ENCODE data around the gene NID2.

The NID2 gene

DNA sequence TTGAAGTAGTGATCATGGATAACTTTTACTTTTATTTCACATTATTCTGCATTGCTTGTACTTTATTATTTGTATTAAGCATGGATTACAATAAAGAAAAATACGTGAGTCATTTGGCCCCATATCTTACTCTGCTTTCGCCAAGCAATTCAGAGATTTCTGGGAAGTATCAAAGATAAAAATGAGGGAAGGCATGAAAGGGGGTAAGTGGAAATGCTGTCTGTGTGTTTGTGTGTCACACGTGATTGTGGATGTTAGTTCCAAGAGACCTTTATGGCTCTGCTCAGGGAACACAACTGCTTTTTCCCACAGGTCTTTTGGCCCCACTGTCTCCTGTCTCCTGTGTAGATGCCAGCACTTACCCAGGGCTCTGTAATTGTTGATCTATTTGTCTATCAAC is 10.5 kb downstream of the NID2 start:
- no peak for DNase-seq (ENCODE audit: low read depth in 2 of 2)

DNA sequence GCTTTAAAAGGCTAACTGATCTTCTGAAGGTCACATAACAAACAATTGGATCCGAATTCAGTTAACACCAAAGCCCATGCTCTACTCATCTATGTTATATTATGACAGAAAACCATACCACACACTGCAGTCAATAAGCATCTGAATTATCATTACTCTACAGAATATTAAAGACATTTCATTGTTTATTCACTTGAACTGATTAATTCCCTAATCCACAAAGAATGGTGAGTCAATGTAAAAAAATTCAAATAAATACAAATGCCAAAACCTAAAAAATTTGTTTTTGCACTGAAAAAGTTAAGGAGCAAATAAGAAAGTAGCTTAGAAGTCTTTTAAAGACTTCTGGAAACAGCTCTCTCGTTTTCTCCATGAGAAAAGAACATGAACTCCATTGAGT is 13.7 kb downstream of the NID2 start:
- DNase-seq (ENCODE audit: low read depth in 2 of 2), result no peak

DNA sequence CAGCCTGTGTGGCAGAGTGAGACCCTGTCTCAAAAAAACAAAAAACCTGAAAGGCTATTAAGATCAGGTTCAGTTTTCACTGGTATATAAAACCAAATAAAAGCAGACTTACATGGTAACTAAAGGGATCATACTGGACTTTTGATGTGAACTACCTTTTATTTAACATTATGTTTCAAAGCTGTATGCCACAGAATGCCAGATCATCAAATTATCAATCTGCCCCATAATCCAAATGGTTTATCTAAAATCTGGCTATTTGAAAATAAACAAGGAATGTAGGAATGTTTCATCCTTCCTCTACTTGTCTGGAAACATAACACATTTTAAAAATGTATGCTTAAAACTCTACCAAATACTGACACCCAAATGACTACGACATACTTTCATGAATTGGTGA is 14.2 kb downstream of the NID2 start:
- DNase-seq (ENCODE audit: low read depth in 2 of 2), result no peak

DNA sequence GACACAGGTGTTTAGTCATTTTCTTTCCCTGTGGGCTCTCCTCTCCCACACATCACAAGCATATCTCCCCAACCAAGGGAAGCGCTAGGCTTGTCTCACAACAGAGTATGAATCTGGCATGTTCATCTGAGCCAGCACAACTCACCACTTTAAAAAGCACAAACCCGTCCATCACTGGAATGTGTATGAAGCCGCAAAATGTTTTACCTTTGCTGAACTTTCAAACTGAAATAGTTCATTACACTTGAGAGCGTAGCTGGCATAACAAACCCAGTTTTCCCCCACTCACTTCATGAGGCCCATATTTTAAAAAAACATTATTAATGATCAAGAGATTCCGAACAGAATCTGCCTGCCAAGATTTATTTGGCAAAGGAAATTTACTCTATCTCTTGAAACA is 15.8 kb downstream of the NID2 start:
- peak; percentile 56 to 69 for DNase-seq (ENCODE audit: low read depth in 2 of 2)

DNA sequence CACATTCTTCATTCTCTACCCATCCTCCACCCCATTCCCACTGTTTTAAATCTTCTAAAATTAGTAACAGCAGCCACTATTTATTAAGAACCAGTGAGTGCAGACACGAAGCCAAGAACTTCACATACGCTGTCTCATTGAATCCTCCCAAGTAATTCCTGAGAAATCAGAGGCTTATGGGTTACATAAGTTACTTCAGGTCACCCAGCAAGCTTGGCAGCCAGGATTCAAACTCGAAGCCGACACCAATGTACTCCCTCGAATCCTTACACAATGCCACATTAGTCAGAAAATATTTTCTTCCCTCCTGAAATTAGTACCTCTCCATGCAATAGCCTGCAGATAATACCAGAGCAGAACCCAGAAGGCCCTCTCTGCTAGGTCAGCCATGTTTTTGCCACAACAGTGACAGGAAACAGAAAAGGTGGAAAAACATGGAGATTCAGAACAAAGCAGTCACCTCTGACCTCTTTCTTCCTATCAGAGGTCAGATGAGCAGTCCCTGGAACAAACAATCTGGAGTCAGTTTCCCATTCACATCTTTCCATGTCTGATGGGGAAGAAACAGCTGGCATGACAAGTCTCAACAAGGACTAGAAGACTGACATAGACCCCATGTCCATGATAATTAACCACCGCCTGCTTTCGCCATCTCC is 16.4 kb downstream of the NID2 start:
- peak; percentile 89 to 92 for DNase-seq (ENCODE audit: low read depth in 2 of 2)

DNA sequence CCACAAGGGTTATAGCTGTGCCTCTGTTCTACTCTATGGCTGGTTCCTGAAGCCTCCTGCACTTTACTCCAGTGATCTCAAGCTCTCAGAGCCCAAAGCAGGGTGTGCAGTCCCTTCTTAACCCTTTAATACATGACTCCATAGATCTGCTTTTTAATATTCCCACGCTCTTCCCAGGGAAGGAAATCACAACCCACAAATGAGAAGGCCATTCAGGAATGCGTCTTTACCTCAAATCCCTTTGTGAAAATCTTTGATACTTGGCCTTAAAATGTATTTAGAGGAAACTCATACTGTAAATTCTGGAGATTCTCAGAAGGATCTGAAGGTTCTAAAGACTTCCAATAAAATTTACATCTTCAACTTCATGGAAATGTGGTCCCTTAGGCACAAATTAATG is 17.0 kb downstream of the NID2 start:
- DNase-seq (ENCODE audit: low read depth in 2 of 2), result peak; percentile 74 to 76

DNA sequence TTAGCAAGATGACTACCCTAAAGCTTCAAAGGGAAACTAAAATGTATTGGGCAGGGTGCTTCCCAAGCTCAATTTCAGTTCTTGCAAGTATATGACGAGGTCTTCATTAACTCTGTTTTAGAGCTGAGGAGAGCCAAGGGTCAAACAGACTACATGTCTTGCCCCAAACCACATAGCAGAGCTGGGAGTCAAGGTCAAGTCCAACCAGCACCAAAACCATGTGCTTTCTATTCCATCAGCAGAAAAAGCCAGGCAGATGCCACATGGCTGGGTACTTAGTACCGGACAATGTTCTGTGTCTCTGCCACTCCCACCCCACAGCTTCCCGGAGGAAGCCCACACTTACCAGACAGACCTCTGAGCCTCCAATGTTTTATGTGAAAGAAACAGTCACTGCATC is 17.6 kb downstream of the NID2 start:
- no peak for DNase-seq (ENCODE audit: low read depth in 2 of 2)

DNA sequence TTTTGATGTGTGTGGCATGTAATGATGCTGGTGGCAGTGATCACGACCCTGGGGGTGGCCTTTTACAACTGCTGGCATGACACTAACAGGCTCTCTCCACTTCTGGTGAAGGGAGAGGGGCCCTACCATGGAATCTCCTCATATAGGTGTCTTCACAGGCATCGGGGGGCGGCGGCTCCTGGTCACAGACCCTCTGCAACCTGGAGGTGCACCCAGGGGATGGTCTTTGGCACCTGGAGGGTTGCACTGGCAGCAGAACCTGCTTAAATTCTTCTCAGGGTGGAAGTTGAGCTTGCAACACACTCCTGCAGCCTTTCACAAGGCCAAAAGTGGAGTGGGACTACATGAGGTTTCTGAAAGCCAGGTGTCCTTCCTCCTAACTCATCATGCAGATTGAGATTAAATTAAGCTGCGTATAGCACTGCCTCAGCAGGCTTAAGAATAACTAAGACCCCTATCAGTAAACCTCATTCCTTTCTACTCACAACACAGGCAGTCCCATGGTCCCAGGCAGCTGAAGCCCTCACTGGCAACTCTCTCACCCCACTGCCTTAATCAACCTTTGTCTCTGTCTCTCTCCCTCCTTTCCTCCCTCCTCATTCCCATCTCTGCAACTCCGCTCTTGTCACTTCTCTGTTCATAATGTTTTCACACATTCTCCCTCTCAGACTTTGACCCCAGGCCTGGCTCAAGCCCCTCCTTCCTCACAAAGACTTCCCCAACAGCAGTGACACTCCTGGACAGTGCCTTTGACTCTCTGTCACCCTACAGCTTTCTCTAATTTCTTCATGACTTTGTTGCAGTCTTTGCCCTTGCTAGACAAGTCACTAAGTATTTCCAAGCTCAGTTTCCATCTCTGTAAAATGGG is 18.9 kb downstream of the NID2 start:
- DNase-seq (ENCODE audit: low read depth in 2 of 2), result no peak

DNA sequence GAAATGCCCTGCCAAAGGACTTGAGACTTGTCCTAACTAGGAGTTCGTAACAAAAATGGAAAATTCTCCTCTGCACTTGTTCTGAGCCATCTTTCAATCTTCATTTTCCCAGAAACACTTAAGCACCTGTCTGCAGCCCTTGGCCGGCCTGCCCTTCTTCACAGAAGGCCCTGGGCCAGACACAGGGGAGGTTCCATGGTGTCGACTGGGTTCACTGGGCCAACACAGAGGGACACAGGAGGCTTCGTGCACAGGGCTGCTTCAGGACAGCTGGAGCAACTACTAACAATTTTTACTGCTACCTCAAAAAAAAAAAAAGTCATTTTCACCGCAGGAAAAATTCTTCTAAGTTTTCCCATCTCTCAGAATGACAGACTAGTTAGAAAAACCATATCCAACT is 19.6 kb downstream of the NID2 start:
- DNase-seq (ENCODE audit: low read depth in 2 of 2), result no peak

DNA sequence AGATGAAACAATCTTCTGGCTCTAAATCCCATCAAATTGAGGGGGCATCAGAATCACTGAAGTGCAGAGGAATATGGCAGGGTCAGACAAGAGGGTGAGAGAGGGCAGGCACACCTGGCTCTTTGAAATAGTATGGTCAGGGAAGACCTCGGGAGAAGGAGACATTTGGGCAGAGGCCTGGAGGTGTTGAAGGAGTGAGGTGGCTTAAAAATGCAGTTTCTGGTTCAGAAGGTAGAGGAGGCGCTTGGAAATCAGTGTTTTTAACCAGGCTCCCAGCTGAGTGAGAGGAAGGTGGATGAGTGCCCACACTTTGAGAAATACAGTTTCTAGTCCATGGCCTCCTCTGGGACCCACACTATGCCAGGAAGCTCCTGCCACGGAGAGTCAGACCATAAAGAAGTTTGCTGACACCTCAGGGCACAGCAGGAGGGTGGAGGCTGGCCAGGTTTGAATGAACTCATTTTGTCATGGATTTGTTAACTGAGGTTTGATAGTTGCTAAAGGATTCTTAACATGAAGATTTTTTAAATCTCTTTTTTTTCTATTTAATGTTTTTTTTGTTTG is 20.1 kb downstream of the NID2 start:
- no peak for DNase-seq (ENCODE audit: low read depth in 2 of 2)

DNA sequence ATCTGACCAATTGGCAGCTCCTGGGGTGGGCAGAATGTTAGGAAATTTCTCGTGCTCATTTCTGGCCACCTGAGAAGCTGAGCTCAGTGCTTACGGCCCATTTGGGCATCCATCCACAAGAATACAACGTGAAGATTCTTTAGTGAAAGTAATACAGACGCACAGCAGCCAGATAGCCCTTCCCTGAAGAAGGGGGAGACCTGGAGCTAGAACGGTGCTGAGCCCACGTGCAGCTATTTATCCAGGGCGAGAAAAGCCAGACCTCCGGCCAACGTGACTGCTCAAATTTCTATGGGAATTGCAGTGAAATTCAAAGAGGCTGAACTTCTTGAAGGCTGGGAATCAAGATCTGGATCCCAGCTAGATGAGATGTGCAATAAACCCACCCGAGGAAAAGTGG is 20.7 kb downstream of the NID2 start:
- no peak for DNase-seq (ENCODE audit: low read depth in 2 of 2)

DNA sequence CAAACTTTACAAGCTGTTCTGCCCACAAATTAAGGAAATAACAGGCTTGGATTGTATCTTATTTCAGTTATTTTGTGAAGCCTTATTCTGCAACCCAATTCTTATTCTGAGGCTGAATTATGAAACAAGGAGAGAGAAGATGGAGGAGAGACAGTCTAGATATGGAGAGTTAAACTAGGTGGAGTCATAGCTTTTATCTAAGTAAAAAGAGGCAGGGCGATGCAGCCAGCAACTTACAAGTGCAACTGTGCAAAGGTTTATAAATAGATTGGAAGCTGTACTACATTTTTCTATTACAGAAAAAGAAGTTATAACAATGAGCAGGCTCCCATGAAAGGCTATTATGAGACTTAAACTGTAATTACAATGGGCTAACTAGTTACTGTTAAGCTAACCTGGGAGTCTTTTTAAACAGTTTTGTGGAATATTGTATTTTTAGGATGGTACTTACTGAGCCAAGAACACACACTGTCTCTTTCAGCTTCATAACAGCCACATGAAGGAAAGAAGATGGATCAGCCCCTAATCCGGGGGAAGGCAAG is 22.4 kb downstream of the NID2 start:
- no peak for DNase-seq (ENCODE audit: low read depth in 2 of 2)

DNA sequence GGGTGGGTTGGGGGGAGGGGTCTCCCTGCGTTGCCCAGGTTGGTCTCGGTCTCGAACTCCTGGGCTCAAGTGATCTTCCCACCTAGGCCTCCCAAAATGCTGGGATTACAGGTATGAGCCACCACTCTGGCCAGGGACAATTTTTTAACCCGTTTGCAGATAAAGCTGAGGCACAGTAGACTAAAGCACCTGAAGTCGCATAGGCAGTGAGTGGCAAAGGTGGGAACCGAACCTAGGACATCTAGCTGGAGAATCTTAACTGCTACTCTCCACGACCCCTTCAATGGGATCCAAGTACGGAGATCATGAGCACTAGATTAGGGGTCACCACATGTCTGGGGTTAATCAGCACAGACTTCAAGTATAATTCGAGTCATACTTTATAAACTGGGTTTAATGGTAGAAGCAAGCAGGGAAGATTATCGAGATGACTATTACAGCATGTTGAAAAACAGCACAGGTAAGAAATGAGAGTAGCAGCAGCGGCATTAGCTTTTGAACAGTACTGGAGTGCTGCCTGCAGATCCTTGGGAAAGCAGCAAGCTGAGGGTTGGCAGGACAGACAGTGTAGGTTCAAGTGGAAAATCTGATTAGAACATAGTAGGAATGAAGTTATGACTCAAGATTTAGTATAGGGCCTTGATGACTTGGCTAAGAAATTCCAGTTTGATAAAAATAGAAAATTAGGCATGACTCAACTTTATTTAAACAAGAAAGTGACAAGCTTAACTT is 23.9 kb downstream of the NID2 start:
- DNase-seq (ENCODE audit: low read depth in 2 of 2), result peak; percentile 66 to 72

DNA sequence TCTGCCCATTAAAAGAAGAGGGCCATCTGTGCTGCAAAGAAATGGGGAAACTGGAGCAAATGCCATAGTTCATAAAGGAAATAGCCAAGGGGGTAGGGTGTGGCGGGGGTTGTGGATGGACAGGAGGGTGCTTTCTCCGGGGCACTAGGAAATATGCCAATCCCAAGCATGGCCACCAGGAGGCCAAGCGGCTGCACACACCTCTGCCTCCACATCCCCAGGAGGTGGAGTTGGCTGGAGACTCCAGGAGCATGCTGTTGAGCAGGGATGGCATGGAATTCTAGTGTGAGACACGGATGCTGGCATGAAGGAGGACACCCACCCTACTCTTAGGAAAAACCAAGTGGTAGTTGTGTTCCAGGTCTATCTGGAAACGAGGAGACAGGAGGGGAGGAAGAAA is 25.2 kb downstream of the NID2 start:
- DNase-seq (ENCODE audit: low read depth in 2 of 2), result no peak

DNA sequence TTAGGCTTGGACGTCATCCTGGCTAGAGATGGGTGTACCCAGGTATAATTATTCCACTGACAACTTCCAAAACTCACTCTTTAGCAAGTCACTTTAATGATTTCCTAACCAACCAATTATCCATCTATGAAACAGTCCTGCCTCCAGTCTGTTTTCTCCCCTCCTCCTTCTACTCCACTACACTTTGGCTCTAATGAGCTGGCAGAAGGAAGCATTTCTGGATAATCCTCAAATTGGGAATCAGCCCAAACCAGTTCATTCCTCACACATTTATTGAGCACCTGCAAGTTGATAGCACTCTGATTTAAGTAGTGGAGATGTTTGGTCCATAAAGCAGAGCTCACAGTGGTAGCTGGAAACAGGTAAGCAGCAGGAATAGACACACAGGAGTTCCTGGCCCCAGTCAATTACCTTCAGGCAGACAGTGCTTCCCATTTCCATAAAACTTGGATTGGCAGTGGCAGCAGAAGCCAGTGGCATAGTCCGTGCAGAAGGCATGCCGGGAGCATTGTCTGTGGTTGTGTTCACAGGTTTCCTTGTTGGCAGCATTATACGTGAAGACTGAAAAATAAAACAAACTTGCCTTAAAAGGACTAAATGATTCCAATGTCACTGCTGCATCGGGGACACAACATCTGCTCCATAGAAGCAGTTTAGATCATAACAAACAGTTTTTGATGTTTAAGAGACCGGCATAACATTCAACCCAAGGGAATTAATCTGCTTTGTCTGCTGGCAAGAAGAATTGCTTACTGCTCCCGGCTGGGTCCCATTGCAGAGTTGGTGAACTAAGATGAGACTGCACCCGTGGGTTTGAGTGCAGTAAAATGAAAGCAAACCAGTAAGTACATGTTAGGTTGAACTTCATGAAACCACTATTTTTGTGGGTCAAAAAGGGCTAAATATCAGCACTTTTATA is 26.2 kb downstream of the NID2 start:
- DNase-seq (ENCODE audit: low read depth in 2 of 2), result no peak

DNA sequence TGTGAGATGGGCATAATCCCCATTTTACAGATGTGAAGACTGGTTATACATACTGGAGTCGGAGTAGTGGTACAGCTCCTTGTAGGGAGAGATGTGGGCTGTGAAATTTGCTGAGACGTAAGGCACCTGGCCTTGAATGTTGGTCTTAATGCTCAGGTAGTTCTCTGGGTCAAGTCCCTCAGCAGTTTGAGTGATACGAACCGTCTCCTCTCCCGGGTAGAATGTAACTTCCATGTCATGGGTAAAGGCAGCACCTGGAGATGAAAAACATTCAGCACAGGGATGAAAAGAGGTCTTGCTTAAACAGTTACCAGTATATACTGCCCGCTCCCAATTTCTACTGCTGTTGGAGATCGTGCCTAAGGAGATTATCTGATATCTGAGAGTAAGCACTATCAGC is 28.3 kb downstream of the NID2 start:
- no peak for DNase-seq (ENCODE audit: low read depth in 2 of 2)

DNA sequence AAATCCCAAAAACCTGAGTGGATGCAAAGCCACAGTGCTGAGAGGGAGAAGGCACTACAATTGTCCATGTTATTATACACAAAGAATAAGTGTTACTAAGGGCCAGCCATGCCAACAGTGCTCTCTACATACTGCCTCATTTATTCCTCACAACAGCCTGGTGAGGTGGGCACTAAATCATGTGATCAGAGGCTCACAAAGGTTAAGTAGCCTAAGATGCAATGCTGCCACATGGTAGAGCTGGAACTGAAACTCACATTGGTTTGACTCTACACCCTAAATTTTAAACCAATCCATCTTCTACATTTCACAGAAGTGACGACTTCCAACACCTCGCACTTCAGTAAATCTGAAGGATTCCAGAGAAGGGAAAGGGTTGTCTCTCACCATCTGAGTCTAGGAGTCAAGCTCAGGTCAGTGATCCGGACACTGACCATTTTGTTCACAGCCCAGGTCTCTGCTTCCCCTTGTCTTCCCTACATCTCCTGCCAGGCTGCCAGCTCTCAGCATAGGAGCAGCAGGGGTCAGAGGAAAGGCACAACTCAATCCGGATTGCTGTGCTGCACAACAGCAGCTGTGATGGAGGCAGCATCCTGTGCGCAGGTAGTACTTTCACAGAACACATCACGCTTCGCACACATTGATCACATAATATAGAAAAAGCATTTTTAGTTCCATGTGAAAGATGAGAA is 29.6 kb downstream of the NID2 start:
- DNase-seq (ENCODE audit: low read depth in 2 of 2), result no peak

DNA sequence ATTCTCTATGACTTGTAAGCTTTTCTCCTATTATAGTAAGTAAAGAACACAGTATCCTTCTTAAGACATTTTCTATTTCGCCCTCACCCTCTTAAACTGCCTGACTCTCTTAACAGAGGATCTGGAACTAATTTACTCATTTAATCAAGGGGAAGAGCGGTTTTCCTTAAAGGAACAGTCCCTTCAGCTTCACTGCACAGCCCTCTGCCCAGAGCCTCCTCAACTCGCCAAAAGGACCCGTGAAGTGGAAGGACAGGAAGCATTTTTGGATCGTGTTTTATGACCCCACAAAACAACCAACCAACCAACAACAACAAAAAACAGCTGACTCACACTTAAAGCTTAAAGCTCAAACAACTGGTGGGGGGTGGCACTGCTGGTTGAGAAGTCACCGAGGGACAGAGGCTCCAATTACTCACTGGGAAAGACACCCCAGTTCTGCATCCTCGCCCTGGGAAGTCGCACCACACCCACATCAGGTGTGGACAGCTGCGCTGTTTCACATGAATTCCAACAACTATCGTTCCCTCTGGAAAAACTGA is 35.7 kb downstream of the NID2 start:
- peak; percentile 47 to 50 for DNase-seq (ENCODE audit: low read depth in 2 of 2)

DNA sequence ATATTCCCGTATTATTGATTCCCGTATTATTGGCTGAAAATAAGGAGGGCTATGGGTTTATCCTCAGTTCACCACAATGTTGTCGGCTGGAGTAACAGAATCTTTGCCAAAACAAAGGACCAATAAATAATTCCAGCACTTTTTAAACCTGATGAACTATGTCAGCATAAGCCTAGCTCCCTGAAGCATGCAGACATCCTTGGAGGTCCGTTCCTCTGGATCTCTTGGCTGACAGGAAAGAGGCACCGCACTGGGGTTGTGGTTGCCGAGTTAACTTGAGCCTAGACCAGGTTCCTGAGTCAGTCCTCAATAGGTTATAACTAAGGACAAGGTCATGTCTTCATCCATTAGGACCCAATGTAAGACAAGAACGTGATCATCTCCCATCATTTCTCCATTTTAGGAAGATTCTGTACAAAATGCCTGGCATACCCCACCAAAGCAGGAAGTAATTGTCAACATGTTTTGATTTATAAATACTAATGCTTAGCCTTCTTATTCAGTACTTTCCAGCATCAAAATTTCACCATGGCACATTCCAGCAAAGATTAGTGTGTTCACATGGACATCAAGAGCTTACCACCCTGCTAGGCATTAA is 36.6 kb downstream of the NID2 start:
- peak; percentile 55 to 56 for DNase-seq (ENCODE audit: low read depth in 2 of 2)

DNA sequence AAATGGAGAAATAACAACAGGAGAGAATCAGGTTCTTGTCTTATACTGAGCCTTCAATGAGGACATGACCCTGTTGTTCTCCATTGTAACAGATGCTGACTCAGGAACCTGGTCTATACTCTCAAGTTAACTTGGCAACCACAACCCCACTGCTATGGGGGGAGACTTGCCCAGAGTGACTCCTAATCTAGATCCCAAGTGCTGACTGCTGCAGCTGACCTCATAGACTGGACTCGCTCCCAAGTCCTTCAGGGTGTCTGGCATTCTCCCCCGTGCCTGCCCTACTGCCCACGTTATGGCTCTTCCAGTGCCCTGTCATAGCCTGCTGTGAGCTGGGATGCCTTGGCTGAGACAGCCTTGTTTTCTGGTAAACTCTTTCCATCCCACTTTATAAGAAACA is 37.1 kb downstream of the NID2 start:
- DNase-seq (ENCODE audit: low read depth in 2 of 2), result peak; percentile 55 to 61

All from fibroblast of skin of left biceps (primary cell).